Measurements from ENCODE around the gene AOPEP.

AOPEP gene

DNA sequence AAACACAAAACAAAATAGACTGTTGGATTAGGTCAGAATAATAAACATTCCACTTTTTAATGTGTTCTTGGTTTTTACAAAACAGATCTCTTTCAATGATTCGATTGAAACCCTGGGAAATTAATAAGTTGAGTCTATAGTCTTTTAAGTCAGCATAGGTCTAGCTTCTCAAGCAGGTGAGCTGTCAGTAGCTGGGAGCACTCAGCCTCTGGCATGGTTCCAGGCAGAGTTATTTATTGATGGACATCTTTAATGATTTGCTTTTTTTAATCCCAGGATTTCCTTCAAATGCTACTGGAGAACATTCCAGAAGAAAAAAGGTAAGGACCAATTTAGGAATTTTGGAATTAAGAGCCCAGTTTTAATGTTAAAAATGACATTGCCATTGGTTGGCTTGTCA, 241.0 kb downstream of the AOPEP start:
- in situ Hi-C loops (cut with MboI; ENCODE audit: low sequenced_read_pairs, unreplicated experiment) = no loop called here

DNA sequence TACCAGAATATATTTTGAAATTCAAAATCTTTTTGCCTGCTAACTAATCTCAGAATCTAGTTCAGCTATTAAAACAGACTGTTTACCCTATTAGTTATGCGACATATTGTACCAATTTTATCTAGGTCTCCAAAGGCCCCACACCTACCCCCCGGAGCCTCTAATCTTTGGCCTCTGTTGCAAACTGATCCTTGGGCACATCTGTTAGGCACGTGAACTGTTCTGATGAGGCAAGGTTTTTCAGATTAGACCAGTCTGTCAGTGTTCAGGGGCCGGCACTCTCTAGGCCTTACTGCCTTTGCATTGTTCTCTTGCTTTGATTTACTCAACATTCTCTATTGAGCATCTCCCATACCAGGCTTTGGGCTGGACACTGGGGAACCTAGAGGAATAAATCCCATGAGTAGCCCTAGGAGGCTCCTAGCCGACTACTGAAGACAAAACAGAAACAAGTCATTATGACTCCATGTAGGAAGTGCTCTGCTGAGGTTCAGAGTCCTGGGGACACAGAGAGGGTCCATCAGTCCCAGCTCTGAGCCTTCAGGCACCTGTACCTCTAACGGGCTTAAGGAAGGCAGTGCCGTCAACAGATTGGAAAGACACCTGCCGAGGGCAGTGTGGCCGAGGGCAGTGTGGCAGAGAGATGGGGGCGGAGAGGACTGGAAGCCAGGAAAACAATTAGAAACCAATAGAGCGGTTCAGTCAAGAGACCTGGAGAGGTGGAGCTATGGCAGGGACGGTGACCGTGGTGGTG, 245.1 kb downstream of the AOPEP start:
- TF ChIP-seq, protein P1, sequence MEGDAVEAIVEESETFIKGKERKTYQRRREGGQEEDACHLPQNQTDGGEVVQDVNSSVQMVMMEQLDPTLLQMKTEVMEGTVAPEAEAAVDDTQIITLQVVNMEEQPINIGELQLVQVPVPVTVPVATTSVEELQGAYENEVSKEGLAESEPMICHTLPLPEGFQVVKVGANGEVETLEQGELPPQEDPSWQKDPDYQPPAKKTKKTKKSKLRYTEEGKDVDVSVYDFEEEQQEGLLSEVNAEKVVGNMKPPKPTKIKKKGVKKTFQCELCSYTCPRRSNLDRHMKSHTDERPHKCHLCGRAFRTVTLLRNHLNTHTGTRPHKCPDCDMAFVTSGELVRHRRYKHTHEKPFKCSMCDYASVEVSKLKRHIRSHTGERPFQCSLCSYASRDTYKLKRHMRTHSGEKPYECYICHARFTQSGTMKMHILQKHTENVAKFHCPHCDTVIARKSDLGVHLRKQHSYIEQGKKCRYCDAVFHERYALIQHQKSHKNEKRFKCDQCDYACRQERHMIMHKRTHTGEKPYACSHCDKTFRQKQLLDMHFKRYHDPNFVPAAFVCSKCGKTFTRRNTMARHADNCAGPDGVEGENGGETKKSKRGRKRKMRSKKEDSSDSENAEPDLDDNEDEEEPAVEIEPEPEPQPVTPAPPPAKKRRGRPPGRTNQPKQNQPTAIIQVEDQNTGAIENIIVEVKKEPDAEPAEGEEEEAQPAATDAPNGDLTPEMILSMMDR (IDR thresholded peaks at IDR 0.05; ENCODE audit: borderline replicate concordance, control extremely low read depth, extremely low read depth, insufficient read depth, missing control alignments) = no peak
- DNase-seq (ENCODE audit: low spot score) = no peak
- in situ Hi-C loops (cut with MboI; ENCODE audit: low sequenced_read_pairs, unreplicated experiment) = no loop called here

More for the DNA sequence above, 241.0 kb downstream of the AOPEP start:
- TF ChIP-seq, protein P1 (IDR thresholded peaks at IDR 0.05; ENCODE audit: borderline replicate concordance, control extremely low read depth, extremely low read depth, insufficient read depth, missing control alignments) = no peak
- no peak for DNase-seq (ENCODE audit: low spot score)

DNA sequence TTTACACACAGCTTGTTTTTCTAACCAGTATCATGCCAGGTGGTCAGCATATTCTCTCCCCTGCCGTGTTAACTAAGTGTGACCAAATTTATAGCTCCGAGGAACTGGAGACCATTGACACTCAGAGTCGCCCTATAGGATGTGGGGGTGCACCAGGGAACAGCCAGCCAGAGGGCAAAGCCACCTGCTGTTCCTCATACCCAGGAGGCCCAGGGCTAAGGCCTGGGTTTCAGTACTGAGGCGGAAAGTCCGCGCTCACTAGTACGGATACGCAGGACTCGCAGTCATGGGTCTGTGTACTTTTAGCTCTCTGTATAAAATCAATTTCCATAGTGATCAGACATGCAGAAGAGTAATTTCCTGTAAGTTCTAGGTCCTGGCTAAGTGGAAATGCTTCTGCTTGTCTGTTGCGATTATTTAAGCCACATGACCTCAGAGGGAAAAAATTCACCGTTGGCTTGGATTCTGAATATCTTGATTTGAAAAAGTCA, 247.0 kb downstream of the AOPEP start:
- in situ Hi-C loops (cut with MboI; ENCODE audit: low sequenced_read_pairs, unreplicated experiment) = no loop called here
- no peak for DNase-seq (ENCODE audit: low spot score)
- TF ChIP-seq, protein P1 (IDR thresholded peaks at IDR 0.05; ENCODE audit: borderline replicate concordance, control extremely low read depth, extremely low read depth, insufficient read depth, missing control alignments) = no peak

DNA sequence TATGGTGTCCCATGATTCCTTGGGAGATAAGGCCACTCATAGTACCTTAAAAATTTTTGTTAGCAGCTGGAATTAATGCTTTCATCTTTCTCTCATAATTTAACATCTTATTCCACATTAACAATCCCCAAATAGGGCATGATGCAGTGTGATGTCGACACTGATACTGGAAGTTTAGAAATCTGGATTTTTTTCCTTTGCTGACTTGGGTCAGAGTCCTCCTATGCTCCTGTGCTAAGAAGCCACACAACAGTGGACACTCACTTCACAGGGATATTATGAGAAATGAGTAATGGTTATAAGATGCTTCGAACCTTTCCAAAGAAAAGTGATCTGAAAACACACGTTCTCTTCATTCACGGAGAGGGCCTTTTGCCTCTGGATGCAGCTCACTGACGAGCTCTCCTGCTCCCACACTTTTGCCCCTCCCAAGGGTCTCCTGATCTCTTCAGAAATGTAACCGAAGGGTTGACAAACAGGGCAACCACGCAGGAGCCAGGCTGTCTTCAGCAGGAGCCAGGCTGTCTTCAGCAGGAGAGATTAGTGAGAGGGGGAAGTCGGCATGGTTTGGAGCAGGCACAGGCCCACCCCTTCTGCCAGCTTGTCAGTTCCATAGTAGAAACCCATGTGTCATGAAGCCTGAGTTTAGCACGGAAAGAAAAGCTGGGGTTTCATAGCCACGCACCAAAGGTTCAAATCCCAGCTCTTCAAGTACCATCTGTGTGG, 247.8 kb downstream of the AOPEP start:
- DNase-seq (ENCODE audit: low spot score) = no peak
- in situ Hi-C loops (cut with MboI; ENCODE audit: low sequenced_read_pairs, unreplicated experiment) = no loop called here
- TF ChIP-seq, protein P1 (IDR thresholded peaks at IDR 0.05; ENCODE audit: borderline replicate concordance, control extremely low read depth, extremely low read depth, insufficient read depth, missing control alignments) = no peak

DNA sequence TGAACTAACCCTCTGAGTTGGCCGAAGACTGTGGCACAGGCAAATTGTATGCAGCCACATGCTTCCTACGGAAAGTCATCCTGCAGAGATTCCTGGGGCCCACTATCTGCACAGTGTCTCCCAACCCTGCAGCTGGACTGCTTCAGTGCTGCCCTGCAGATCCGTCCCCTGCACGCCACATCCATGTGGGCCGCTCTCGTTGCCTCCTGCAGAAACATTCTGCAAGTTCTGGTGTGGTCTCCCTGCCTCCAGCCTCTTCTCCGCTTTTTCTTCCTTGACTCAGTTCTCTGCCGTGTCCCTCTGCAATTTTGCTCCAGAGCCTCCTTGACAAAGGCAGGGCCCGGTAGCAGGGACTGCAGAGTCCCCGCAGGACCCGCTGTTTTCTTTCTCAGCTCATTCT, 249.0 kb downstream of the AOPEP start:
- TF ChIP-seq, protein P1 (IDR thresholded peaks at IDR 0.05; ENCODE audit: borderline replicate concordance, control extremely low read depth, extremely low read depth, insufficient read depth, missing control alignments) = no peak
- in situ Hi-C loops (cut with MboI; ENCODE audit: low sequenced_read_pairs, unreplicated experiment) = no loop called here
- no peak for DNase-seq (ENCODE audit: low spot score)

DNA sequence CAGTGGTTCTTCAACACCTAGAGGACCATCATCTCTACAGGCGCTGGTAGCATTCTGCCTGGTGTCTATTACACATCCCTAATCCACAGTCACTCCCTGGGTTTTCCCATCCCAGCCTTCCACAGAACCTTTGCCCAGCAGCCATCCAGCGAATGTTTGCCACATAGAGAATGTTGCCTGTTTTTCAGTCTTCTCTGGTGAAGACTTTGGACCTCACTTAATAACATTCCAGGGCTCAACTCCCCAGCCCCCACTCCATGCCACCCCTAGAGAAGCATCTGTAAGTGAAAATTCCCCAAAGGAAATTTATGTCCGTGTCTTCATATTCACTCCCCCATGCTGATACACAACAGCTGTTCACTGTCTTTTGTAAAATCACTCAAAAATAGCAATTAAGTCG, 249.6 kb downstream of the AOPEP start:
- DNase-seq (ENCODE audit: low spot score) = no peak
- in situ Hi-C loops (cut with MboI; ENCODE audit: low sequenced_read_pairs, unreplicated experiment) = no loop called here

More for the DNA sequence above, 249.6 kb downstream of the AOPEP start:
- TF ChIP-seq, protein P1 (IDR thresholded peaks at IDR 0.05; ENCODE audit: borderline replicate concordance, control extremely low read depth, extremely low read depth, insufficient read depth, missing control alignments) = no peak
